ENCODE data around the gene CACNG1.
"Not testable (repeated sequence)": the region's sequence is repeated elsewhere in the genome, so short reads cannot be mapped to it uniquely, and the experiment has no call there.

- not testable (repeated sequence) for TF ChIP-seq CTCF, POLR2AphosphoS5 (IDR thresholded peaks at IDR 0.05)
Measured at GRCh38 chr17:67092710-67093109, 48.4 kb downstream of the CACNG1 start.
